Small intestine (tissue), 7 donors: Measurements from ENCODE around the gene CTSF. TPM values are rescaled to one million over a fixed set of nuclear protein-coding genes. Genes with fewer than 3 reads are reported as not detected.
"Not testable (repeated sequence)": the region's sequence is repeated elsewhere in the genome, so short reads cannot be mapped to it uniquely, and the experiment has no call there.

ENCODE experiments used
- DNase-seq, 2 donors: peaks; one replicate each; pipeline versions ENCODE4 v3.0.0 to v3.0.0-alpha.2; 2013
- FAIRE-seq: peaks from 2 replicates; lab custom pipeline; 2012; peaks lifted over from hg19 to GRCh38; lab: Jason Lieb, UNC
- H3K27ac ChIP-seq, 3 donors: one replicate each; pipeline ENCODE4 v1.5.1; 2013; ENCODE audit warnings: low read length in 2 of 3, mild to moderate bottlenecking in 2 of 3, control low read depth in 1 of 3, inconsistent platforms in 1 of 3, low read depth in 1 of 3, moderate library complexity in 1 of 3
- H3K27me3 ChIP-seq, 3 donors: one replicate each; pipeline ENCODE4 v1.6.1; 2013; ENCODE audit warnings: low read length in 3 of 3, inconsistent platforms in 1 of 3; ENCODE audit not compliant: control insufficient read depth in 3 of 3, insufficient read depth in 3 of 3
- H3K36me3 ChIP-seq, 3 donors: one replicate each; pipeline ENCODE4 v1.6.1; 2013; ENCODE audit warnings: low read length in 3 of 3, inconsistent platforms in 1 of 3, low read depth in 1 of 3, mild to moderate bottlenecking in 1 of 3, moderate library complexity in 1 of 3; ENCODE audit not compliant: control insufficient read depth in 3 of 3, insufficient read depth in 2 of 3
- H3K4me1 ChIP-seq, 3 donors: one replicate each; pipeline ENCODE4 v1.6.1; 2013; ENCODE audit warnings: low read length in 2 of 3, inconsistent platforms in 1 of 3, low read depth in 1 of 3, mild to moderate bottlenecking in 1 of 3, moderate library complexity in 1 of 3; ENCODE audit not compliant: control insufficient read depth in 3 of 3, insufficient read depth in 2 of 3
- H3K4me3 ChIP-seq, 3 donors: one replicate each; pipeline ENCODE4 v1.5.1; 2013; ENCODE audit warnings: low read length in 3 of 3, control low read depth in 1 of 3, inconsistent platforms in 1 of 3, low read depth in 1 of 3, mild to moderate bottlenecking in 1 of 3, moderate library complexity in 1 of 3
- H3K9me3 ChIP-seq, 2 donors: one replicate each; pipeline ENCODE4 v1.6.1; 2013; ENCODE audit warnings: low read depth in 1 of 2, low read length in 1 of 2; ENCODE audit not compliant: control insufficient read depth in 2 of 2, insufficient read depth in 1 of 2
- WGBS, 3 donors: extraction: QIAGEN DNeasy Blood & Tissue Kit; methylation state at CpG; one replicate each; pipeline ENCODE4 v1.1.7; 2013; 5-methylcytosine and 5-hydroxymethylcytosine counted together
- polyA plus RNA-seq, 4 donors: library from polyadenylated mRNA; stranded (reverse) in 3 of 4; unstranded in 1 of 4; fragments of 200-250 nt in 3 of 4; fragments of 120-200 nt in 1 of 4; gene quantifications; one replicate each; pipeline versions ENCODE4 v1.2.1 to v1.2.3, GENCODE V29; 2013
- donor health status: healthy with polysubstance abuse.
- donor health status: control.
- donor health status: control.
- donor health status: Bipolar disorder and iron deficiency.
- donor health status: healthy.

Gene CTSF
- polyA plus RNA-seq, 4 donors = 0.67 to 21.0 (median 7.8) TPM

DNA sequence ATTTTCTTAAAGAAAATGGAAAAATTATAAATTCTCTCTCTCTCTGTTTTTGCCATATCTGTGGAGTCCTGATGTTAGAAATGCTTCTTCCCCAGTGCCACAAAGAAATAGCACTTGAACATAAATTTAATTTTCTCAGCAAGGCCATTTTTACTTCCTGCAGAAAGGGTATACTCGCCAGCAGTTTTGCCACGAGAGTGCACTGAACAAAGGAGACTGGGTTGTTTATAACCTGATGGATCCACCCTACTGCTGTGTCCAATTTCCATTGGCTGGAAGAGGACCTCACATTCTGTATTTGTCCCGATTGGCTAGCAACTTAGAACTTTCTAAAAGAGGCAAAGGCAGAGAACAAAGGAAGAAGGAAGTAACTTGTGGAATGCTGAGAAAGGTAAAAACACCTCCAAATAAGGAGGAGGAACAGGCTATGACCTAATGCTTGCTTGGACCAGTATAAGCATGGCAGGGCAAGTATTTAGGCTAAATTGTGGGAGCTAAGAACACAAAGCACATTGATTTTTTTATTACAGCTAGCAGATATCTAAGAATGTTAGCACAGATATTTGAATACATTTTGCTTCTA is 14.2 kb upstream of the CTSF start:
- not testable (repeated sequence) for FAIRE-seq

DNA sequence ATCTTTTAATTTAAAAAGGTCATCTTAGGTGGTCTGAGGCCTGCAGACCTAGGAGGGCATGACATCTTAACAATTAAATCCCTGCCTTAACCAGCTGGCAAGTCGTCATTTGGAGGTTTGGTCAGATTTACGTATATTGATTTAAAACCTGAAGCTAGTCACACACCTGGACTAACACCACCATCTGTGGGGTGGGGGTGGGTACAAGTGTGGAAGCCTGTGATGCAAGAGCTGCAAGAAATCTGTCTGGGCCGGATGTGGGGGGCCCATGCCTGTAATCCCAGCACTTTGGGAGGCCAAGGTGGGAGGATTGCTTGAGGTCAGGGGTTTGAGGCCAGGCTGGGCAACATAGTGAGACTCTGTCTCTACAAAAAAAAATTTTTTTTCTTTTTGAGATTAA is 12.9 kb upstream of the CTSF start:
- H3K4me3 ChIP-seq = no peak overlapping the region
- FAIRE-seq (no peak), DNase-seq (no peak)
- peaks cover 0 to 5% (median 0%) of the 10 kb centered on the region in 3 donors for H3K27me3 ChIP-seq
- H3K27ac ChIP-seq = no peak overlapping the region
- 79 to 83% (median 81%) methylated on average over 3 of the region's 3 CpGs for WGBS, 3 donors
- peaks cover 0 to 7% (median 0%) of the 10 kb centered on the region in 3 donors for H3K4me1 ChIP-seq
- H3K9me3 ChIP-seq = peaks cover 0 to 3% of the 10 kb centered on the region in 2 donors
- H3K36me3 ChIP-seq = no peaks in the 10 kb centered on the region

More for the DNA sequence above, 14.2 kb upstream of the CTSF start:
- DNase-seq, H3K4me3 ChIP-seq, H3K27ac ChIP-seq, H3K4me1 ChIP-seq, H3K9me3 ChIP-seq, H3K27me3 ChIP-seq, H3K36me3 ChIP-seq: not testable (repeated sequence)
- WGBS, 3 donors = 81 to 87% (median 83%) methylated on average over 3 of the region's 3 CpGs

DNA sequence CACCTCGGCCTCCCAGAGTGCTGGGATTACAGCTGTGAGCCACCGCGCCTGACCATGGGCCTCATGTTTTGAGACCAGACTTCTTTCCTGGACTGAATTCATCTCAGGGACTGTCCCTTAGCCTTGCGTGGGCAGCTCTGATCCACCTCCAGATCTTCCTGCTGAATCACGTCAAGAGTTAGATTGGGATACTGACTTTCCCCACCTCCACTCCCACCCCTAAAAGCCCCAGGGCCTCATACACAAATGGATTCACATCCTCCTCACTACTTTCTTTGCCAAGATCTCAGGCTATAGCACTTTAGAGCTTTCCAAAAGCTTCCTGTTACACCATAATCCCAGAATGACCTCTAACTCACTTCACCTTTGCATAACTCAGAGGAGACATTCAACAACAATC is 12.4 kb upstream of the CTSF start:
- Histone ChIP-seq H3K9me3 (peaks cover 0 to 3% of the 10 kb centered on the region in 2 donors), H3K4me3 (no peak overlapping the region), H3K27ac (no peak overlapping the region), H3K36me3 (no peaks in the 10 kb centered on the region), H3K27me3 (peaks cover 0 to 5% (median 0%) of the 10 kb centered on the region in 3 donors), H3K4me1 (peaks cover 0 to 7% (median 0%) of the 10 kb centered on the region in 3 donors)
- FAIRE-seq = no peak
- DNase-seq = no peak
- WGBS, 3 donors = 75 to 89% (median 80%) methylated on average over 5 of the region's 5 CpGs

DNA sequence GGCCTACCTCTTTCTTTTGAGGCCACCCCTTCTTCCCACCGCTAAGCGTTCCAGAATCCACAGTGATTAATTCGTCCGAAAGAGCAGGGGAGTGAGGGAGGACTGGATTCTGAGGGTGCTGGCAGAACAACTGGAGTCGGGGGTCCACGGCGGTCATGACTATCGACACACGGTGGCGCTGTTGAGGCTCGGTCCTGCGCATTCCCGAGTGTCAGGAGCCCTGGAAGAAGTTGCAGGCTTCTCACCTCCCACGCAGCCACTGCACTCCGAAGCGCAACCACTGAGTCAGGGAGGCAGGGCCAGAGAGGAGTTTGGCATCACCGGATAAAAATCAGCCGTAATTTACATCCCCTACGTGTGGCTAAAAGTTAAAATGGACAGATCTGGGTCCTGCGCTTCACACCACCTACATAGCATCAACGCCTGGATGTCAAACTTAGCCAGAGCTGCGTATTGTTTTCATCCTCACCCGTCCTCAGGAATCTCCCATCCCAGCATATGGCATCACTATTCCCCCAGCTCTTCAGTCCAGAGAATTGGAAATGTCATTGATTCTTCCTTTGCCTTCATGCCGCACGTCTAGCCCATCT is 10.7 kb upstream of the CTSF start:
- peaks cover 0 to 7% (median 0%) of the 10 kb centered on the region in 3 donors for H3K4me1 ChIP-seq
- WGBS, 3 donors = 18 to 19% (median 18%) methylated on average over 25 of the region's 25 CpGs
- no peak overlapping the region for H3K4me3 ChIP-seq
- H3K36me3 ChIP-seq = no peaks in the 10 kb centered on the region
- peaks cover 0 to 5% (median 0%) of the 10 kb centered on the region in 3 donors for H3K27me3 ChIP-seq
- no peak overlapping the region for H3K27ac ChIP-seq
- DNase-seq (peak; percentile 60 to 77), FAIRE-seq (no peak)
- H3K9me3 ChIP-seq = peaks cover 0 to 3% of the 10 kb centered on the region in 2 donors

DNA sequence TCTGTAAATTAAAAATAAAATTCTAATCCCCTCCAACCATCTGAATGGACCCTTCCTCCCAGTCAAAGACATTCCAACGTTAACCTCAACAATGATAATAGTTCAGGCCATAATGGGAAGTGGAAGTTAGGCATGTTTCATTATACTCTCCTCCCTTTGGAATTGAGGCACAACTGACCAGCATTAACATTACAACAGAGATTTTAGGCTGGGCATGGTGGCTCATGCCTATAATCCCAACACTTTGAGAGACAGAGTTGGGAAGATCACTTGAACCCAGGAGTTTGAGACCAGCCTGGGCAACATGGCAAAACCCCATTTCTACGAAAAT is 2.4 kb upstream of the CTSF start:
- Histone ChIP-seq H3K4me3 (no peak overlapping the region), H3K4me1 (no peaks in the 10 kb centered on the region), H3K27ac (no peak overlapping the region), H3K27me3 (peaks cover 0 to 28% (median 0%) of the 10 kb centered on the region in 3 donors), H3K36me3 (no peaks in the 10 kb centered on the region), H3K9me3 (no peaks in the 10 kb centered on the region)
- 64 to 77% (median 75%) methylated on average over 2 of the region's 2 CpGs for WGBS, 3 donors
- no peak for DNase-seq
- FAIRE-seq = no peak

DNA sequence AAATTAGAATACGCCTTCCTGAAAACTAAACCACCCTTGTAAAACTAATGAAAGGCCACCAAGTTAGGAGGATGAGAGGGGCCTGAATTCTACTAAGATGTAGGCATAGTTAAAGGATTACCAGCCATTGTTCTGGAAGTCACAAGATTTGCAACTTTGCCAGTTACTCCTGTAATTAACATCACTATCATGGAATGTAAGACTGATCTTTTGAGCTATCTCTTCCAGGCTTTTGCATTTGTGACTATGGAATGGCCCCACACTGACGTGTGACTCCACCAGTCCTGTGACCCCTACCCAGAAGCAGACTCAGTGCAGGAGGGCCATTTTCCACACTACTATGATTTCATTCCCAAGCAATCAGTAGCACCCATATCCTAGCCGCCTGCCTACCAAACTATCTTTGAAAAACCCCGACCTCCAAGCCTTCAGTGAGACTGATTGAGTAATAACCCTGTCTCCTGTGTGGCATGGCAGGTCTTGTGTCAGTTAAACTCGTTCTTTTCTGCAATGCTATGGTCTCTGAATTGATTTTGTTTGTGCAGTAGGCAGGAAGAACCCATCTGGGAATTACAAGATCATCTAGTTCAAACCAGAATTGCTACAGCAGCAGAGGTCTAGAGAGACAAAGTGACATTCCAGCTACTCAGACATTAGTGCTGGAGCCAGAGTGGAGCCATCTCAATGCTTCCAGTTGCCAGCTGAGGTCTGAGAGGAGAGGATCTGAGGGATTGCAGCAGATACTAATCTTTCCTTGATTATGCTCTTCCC is 1.9 kb upstream of the CTSF start:
- Histone ChIP-seq H3K9me3 (no peaks in the 10 kb centered on the region), H3K4me3 (no peak overlapping the region), H3K27me3 (peaks cover 0 to 28% (median 0%) of the 10 kb centered on the region in 3 donors), H3K36me3 (peaks cover 0 to 3% (median 0%) of the 10 kb centered on the region in 3 donors), H3K27ac (no peak overlapping the region), H3K4me1 (no peaks in the 10 kb centered on the region)
- WGBS, 3 donors = 56 to 64% (median 58%) methylated on average over 5 of the region's 5 CpGs
- FAIRE-seq (no peak), DNase-seq (no peak)

DNA sequence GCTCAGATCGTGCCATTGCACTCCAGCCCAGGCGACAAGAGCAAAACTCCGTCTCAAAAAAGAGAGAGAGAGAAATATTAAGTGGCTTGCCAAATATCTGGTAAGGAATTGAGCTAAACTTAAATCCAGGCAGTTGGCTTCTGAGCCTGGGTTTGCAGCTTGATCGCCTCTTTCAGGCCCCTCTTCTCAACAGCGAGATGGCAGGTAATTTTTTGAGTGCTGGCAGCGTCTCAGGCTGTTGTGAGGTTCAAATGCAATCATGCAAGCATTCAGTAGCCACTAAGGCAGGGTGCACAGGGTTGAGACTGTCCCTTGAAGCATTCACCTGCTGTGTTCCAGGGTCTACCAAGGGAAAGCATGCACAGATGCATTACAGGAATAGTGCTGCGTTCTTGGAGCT is 670 bp upstream of the CTSF start:
- Histone ChIP-seq H3K9me3 (no peaks in the 10 kb centered on the region), H3K4me1 (no peaks in the 10 kb centered on the region), H3K27me3 (peaks cover 0 to 28% (median 0%) of the 10 kb centered on the region in 3 donors), H3K27ac (no peak overlapping the region), H3K4me3 (no peak overlapping the region), H3K36me3 (peaks cover 0 to 3% (median 0%) of the 10 kb centered on the region in 3 donors)
- DNase-seq (no peak), FAIRE-seq (no peak)
- 84 to 86% (median 85%) methylated on average over 7 of the region's 7 CpGs for WGBS, 3 donors

DNA sequence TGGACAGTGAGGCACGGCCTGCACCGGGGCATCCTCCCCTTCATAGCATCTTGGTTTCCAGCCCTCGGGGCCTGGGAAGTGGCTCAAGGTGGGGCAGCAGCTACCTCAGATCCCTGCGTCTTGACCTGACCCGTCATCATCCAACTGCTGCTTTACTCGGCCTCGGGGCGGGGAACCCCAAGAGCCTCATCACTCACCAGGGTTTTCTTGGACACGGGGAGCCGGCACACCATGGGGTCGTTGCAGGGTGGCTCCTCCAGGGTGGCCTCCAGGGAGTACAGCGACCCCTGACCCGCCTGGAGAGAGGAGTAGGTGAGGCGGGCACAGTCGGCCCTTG is 651 bp downstream of the CTSF start:
- H3K27ac ChIP-seq = no peak overlapping the region
- H3K27me3 ChIP-seq = peaks cover 0 to 28% (median 0%) of the 10 kb centered on the region in 3 donors
- no peaks in the 10 kb centered on the region for H3K9me3 ChIP-seq
- FAIRE-seq = no peak
- H3K4me3 ChIP-seq = peak overlapping the region in 1 of 3 donors; percentile 58
- WGBS, 3 donors = 57 to 63% (median 60%) methylated on average over 15 of the region's 15 CpGs
- no peak for DNase-seq
- no peaks in the 10 kb centered on the region for H3K4me1 ChIP-seq
- H3K36me3 ChIP-seq = peaks cover 0 to 3% (median 0%) of the 10 kb centered on the region in 3 donors
